Spleen (tissue), 11 donors: ENCODE data around the gene CRELD2. TPM values are rescaled to one million over a fixed set of nuclear protein-coding genes. Genes with fewer than 3 reads are reported as not detected.

Experiments
- DNase-seq: peaks from one replicate; pipeline ENCODE4 v3.0.0-alpha.2; 2020
- H3K27ac ChIP-seq, 8 donors: fragments of 200-600 bp; sonication (generic) in 7 of 8; 1 replicate in 4 of 8; 2 replicates in 4 of 8; pipeline versions ENCODE4 v1.5.0 to v1.8.0; 2016 to 2021; ENCODE audit warnings: inconsistent platforms in 4 of 8, mild to moderate bottlenecking in 4 of 8, moderate library complexity in 1 of 8
- H3K27me3 ChIP-seq, 7 donors: fragments of 200-600 bp; sonication (generic) in 6 of 7; replicated peaks in 1 of 7; 1 replicate in 4 of 7; 2 replicates in 3 of 7; pipeline versions ENCODE4 v1.5.0 to v1.8.0; 2016 to 2021; ENCODE audit warnings: inconsistent platforms in 3 of 7, mild to moderate bottlenecking in 1 of 7
- H3K36me3 ChIP-seq, 6 donors: fragments of 200-600 bp; sonication (generic) in 5 of 6; 1 replicate in 4 of 6; 2 replicates in 2 of 6; pipeline versions ENCODE4 v1.5.0 to v1.8.0; 2016 to 2021; ENCODE audit warnings: inconsistent platforms in 2 of 6
- H3K4me1 ChIP-seq, 6 donors: fragments of 200-600 bp; sonication (generic) in 5 of 6; 1 replicate in 3 of 6; 2 replicates in 3 of 6; pipeline versions ENCODE4 v1.5.0 to v1.8.0; 2016 to 2021; ENCODE audit warnings: inconsistent platforms in 3 of 6
- H3K4me3 ChIP-seq, 8 donors: fragments of 200-600 bp; sonication (generic) in 7 of 8; 1 replicate in 4 of 8; 2 replicates in 4 of 8; pipeline versions ENCODE4 v1.5.0 to v1.8.0; 2016 to 2021; ENCODE audit warnings: inconsistent platforms in 4 of 8, mild to moderate bottlenecking in 4 of 8, moderate library complexity in 2 of 8
- H3K9me3 ChIP-seq, 8 donors: fragments of 200-600 bp; sonication (generic) in 7 of 8; 1 replicate in 4 of 8; 2 replicates in 4 of 8; pipeline versions ENCODE4 v1.5.0 to v1.8.0; 2016 to 2021; ENCODE audit warnings: inconsistent platforms in 4 of 8
- CTCF ChIP-seq, 11 experiments: fragments of 200-600 bp in 7 of 11; fragments of 450-650 bp in 4 of 11; sonication (generic) in 4 of 11; IDR thresholded peaks in 8 of 11; conservative IDR thresholded peaks in 3 of 11; 1 replicate in 7 of 11; 2 replicates in 4 of 11; pipeline versions ENCODE4 v1.4.0 to v1.8.0; 2016 to 2021; ENCODE audit warnings: antibody characterized with exemption in 11 of 11, inconsistent platforms in 4 of 11, mild to moderate bottlenecking in 1 of 11
- POLR2A ChIP-seq, 3 donors: fragments of 450-650 bp; IDR thresholded peaks; one replicate each; pipeline ENCODE4 v1.5.1; 2017; ENCODE audit warnings: antibody characterized with exemption in 3 of 3, mild to moderate bottlenecking in 1 of 3
- POLR2AphosphoS5 ChIP-seq, 3 donors: sonication (generic); formaldehyde crosslinking; IDR thresholded peaks; one replicate each; pipeline ENCODE4 v1.5.1; 2017; ENCODE audit warnings: antibody characterized with exemption in 3 of 3
- WGBS, 5 donors: extraction: QIAGEN DNeasy Blood & Tissue Kit in 3 of 5; methylation state at CpG; one replicate each; pipeline versions ENCODE4 v1.1.5 to v1.1.7; 2013 to 2018; 5-methylcytosine and 5-hydroxymethylcytosine counted together
- intact Hi-C: fragments of 100-400 bp; cut with DNase I; formaldehyde crosslinking; loops from one replicate; pipeline ENCODE4 v1.15.0; 2023; ENCODE audit warnings: low total_unique reads
- polyA plus RNA-seq, 3 donors: library from polyadenylated mRNA; stranded (reverse); fragments of 200-250 nt; gene quantifications; one replicate each; pipeline ENCODE4 v1.2.1, GENCODE V29; 2013
- total RNA-seq, 7 donors: library from RNA; depleted of rRNA in 3 of 7; stranded (reverse); fragments of >200 nt in 3 of 7; fragmentation: NEBNext Ultra II Directional in 4 of 7; extraction: Animal tissue kit (Norgen Biotek cat#: 25700) in 4 of 7; gene quantifications; one replicate each; pipeline versions ENCODE4 v1.1.0 to v1.2.1, GENCODE V29; 2016 to 2021
- donor health status: healthy with polysubstance abuse.
- donor health status: DM: no; HTN: no; CAD: no; lungs with moderate emphysema.
- donor health status: DM: no; HTN: no; CAD: no.
- donor health status: Bipolar disorder and iron deficiency.
- donor health status: healthy.
- donor health status: DM: no; HTN: no; CAD: no.
- donor health status: DM: yes; HTN: yes; CAD: no.

The CRELD2 gene
- total and polyA plus RNA-seq, 10 donors = 16.2 to 46.3 (median 34.9) TPM

GRCh38 chr22:49955581-49956417, 37.4 kb downstream of the CRELD2 start:
- intact Hi-C loops = no loop called here
- no peaks in the 10 kb centered on the region for H3K9me3 ChIP-seq
- H3K4me1 ChIP-seq = peaks cover 9 to 77% (median 55%) of the 10 kb centered on the region in 6 donors
- DNase-seq = peak; percentile 75
- H3K4me3 ChIP-seq = no peak overlapping the region
- H3K36me3 ChIP-seq = no peaks in the 10 kb centered on the region
- 86 to 95% (median 92%) methylated on average over 8 to 22 of the region's 22 CpGs for WGBS, 5 donors
- H3K27ac ChIP-seq = peak overlapping the region in 3 of 8 donors; percentile 85 to 92 (median 87)
- H3K27me3 ChIP-seq = no peaks in the 10 kb centered on the region
- TF ChIP-seq POLR2AphosphoS5 (IDR thresholded peaks at IDR 0.05) (no peak), POLR2A (IDR thresholded peaks at IDR 0.05) (no peak), CTCF (IDR thresholded peaks at IDR 0.05 in 8 of 11, conservative IDR thresholded peaks at IDR 0.05 in 3 of 11) (no peak)

GRCh38 chr22:49956418-49956770, 38.0 kb downstream of the CRELD2 start:
- WGBS, 5 donors = 81 to 99% (median 88%) methylated on average over 7 to 15 of the region's 15 CpGs

GRCh38 chr22:49956914-49957825, 38.7 kb downstream of the CRELD2 start:
- DNase-seq = peak; percentile 75
- 87 to 94% (median 92%) methylated on average over 19 to 20 of the region's 20 CpGs for WGBS, 5 donors

More at GRCh38 chr22:49956418-49956770, 38.0 kb downstream of the CRELD2 start:
- TF ChIP-seq CTCF (IDR thresholded peaks at IDR 0.05 in 8 of 11, conservative IDR thresholded peaks at IDR 0.05 in 3 of 11) (no peak), POLR2AphosphoS5 (IDR thresholded peaks at IDR 0.05) (no peak), POLR2A (IDR thresholded peaks at IDR 0.05) (no peak)
- no peaks in the 10 kb centered on the region for H3K27me3 ChIP-seq
- H3K27ac ChIP-seq = peak overlapping the region in 1 of 8 donors; percentile 87
- H3K36me3 ChIP-seq = peaks cover 0 to 1% (median under 1%) of the 10 kb centered on the region in 6 donors
- H3K9me3 ChIP-seq = no peaks in the 10 kb centered on the region
- H3K4me1 ChIP-seq = peaks cover 9 to 71% (median 49%) of the 10 kb centered on the region in 6 donors
- no peak overlapping the region for H3K4me3 ChIP-seq
- intact Hi-C loops = no loop called here
- DNase-seq = peak; percentile 79

More at GRCh38 chr22:49956914-49957825, 38.7 kb downstream of the CRELD2 start:
- Histone ChIP-seq H3K27me3 (no peaks in the 10 kb centered on the region), H3K9me3 (no peaks in the 10 kb centered on the region), H3K27ac (peak overlapping the region in 1 of 8 donors; percentile 87), H3K36me3 (peaks cover 0 to 9% (median 8%) of the 10 kb centered on the region in 6 donors), H3K4me1 (peaks cover 9 to 71% (median 47%) of the 10 kb centered on the region in 6 donors), H3K4me3 (no peak overlapping the region)
- intact Hi-C loops = no loop called here
- TF ChIP-seq POLR2AphosphoS5 (IDR thresholded peaks at IDR 0.05) (no peak), POLR2A (IDR thresholded peaks at IDR 0.05) (no peak), CTCF (IDR thresholded peaks at IDR 0.05 in 8 of 11, conservative IDR thresholded peaks at IDR 0.05 in 3 of 11) (no peak)
